ENCODE data around the gene TSPAN5. TPM values are rescaled to one million over a fixed set of nuclear protein-coding genes. Genes with fewer than 3 reads are reported as not detected.

TSPAN5 gene
- total and polyA plus RNA-seq, 9 of the 15 experiments (the other 6 are each of a cell fraction or from before 2014, with no cell fraction given), result 0.58 to 6.6 (median 0.73) TPM

DNA sequence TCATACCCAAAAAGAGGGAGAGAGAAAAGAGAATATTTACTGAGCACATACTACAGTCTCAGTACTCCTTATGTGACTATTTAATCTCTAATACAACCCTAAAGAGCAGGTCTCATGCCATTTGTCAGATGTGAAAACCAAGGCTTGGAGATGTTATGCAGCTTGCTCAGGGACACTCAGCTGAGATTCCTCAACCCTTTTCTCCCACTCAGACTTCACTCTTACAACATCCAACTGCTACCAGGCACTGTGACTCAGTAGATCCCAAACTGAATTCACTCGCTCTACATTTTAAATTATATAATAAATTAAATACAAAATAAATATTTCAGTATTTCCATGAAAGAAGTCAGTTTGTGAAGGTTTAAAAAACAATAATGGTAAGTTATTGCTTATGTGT lies 53.7 kb downstream of the TSPAN5 start (continued):
- TF ChIP-seq KDM2B (CRISPR knock-in tag; IDR thresholded peaks at IDR 0.05), result no peak
- TF ChIP-seq NFATC3 (IDR thresholded peaks at IDR 0.05), result no peak
- no peak for TF ChIP-seq GABPB1 (CRISPR knock-in tag; IDR thresholded peaks at IDR 0.05)

DNA sequence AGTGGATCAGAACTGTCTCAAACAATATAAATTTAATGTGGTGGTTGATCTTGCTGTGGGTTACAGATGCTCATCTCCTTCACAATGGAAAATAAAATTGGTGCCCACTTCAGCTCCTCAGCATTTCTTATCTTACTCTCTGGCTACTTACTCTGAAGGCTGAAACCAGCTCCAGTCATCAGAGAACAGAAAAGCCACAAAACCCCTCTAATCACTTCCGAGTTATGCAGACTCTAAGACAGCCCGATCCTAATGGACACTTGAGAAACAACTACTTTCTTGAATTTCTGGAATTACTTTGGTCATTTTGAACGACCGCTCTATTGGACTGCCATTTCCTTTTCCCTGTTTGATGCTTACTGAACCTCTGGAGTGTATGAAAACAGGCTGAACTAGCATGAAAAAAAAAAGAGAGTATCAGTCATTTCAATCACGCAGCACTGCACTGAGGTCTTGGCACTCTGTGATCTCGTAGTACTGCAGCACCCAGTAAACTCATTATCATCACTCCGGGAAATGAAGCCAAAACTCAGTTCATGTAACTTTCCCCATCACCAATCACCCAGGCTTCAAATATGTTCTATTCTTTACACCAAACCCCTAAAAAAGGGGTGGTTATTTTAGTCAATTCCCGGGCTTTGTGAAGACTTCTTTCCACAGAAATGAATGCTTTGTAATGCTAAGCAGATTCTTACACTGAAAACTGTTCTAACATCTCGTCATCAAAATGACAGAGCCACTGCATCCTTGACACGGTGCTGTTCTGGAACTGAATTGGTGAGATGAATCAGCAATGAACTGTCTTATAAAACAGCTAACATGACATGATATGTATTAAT lies 54.5 kb downstream of the TSPAN5 start:
- peaks cover 0 to 3% of the 10 kb centered on the region in 2 experiments; a peak in 2 of 5 replicates for H3K27me3 ChIP-seq (ENCODE audit: control insufficient read depth in 2 of 2, insufficient read depth in 2 of 2, low read length in 2 of 2)
- H3K4me1 ChIP-seq (replicated peaks in 1 of 2; ENCODE audit: control insufficient read depth in 2 of 2, insufficient read depth in 2 of 2, low read length in 2 of 2), result no peaks in the 10 kb centered on the region; a peak in 1 of 5 replicates
- intact Hi-C loops (cut with micrococcal nuclease) (no loop called here), in situ Hi-C loops (cut with MboI) (no loop called here)
- peaks cover 3% of the 10 kb centered on the region; the same call in 1 of the 2 replicates for H3K9me3 ChIP-seq (replicated peaks; ENCODE audit: control insufficient read depth, insufficient read depth, low read depth, low read length)
- H3K27ac ChIP-seq (ENCODE audit: extremely low read depth, low read depth, low read length), result no peak overlapping the region
- ATAC-seq, result no peak
- H3K4me3 ChIP-seq, result no peak overlapping the region
- H3K4me2 ChIP-seq (ENCODE audit: insufficient read depth, low read length), result no peak overlapping the region
- POLR2A ChIA-PET, result no interaction called here
- BruUV-seq (replicated peaks), result no TSS peak
- H3K9me1 ChIP-seq (ENCODE audit: control insufficient read depth, insufficient read depth, low read length), result no peaks in the 10 kb centered on the region
- no peaks in the 10 kb centered on the region for H3K79me2 ChIP-seq (ENCODE audit: control insufficient read depth, insufficient read depth, low read length)
- FAIRE-seq, result peak; percentile 40
- DNase-seq (ENCODE audit: extremely low read depth in 1 of 4, low spot score in 3 of 4), result no peak
- H3K9ac ChIP-seq (ENCODE audit: insufficient read depth in 1 of 2, low read depth in 2 of 2, low read length in 2 of 2), result no peak overlapping the region
- no peak overlapping the region for H2AFZ ChIP-seq (ENCODE audit: low read depth, low read length)
- no peaks in the 10 kb centered on the region for H3K36me3 ChIP-seq (ENCODE audit: control insufficient read depth, insufficient read depth, low read length)
- CTCF ChIA-PET (ENCODE audit: low intra/inter-chr PET ratio), result no interaction called here
- H4K20me1 ChIP-seq (replicated peaks; ENCODE audit: control insufficient read depth, insufficient read depth, low read length), result no peaks in the 10 kb centered on the region
- WGBS (ENCODE audit: insufficient coverage, low coverage, missing lambda C conversion rate), result 5% methylated on average over 10 of the region's 10 CpGs
- TF ChIP-seq TCF7L2 (IDR thresholded peaks at IDR 0.05; ENCODE audit: low read depth, low read length) (no peak), FOXP1 (CRISPR knock-in tag; IDR thresholded peaks at IDR 0.05) (no peak), ZNF431 (CRISPR knock-in tag; IDR thresholded peaks at IDR 0.05) (no peak), RUNX1 (IDR thresholded peaks at IDR 0.05; ENCODE audit: low read depth) (no peak), ZFP36 (IDR thresholded peaks at IDR 0.05; ENCODE audit: low read depth, low read length, partially characterized antibody) (no peak), CEBPG (CRISPR knock-in tag; IDR thresholded peaks at IDR 0.05) (no peak), CEBPG (tag; conservative IDR thresholded peaks at IDR 0.05 in 1 of 2, IDR thresholded peaks at IDR 0.05 in 1 of 2) (no peak)

Data from K562 (cell line).